HepG2 (cell line): ENCODE data around the gene HDAC10. TPM values are rescaled to one million over a fixed set of nuclear protein-coding genes. Genes with fewer than 3 reads are reported as not detected.

Source experiments
- FOXC1 ChIP-seq: sonication (generic); formaldehyde crosslinking; IDR thresholded peaks from 2 replicates; pipeline ENCODE4 v1.8.0; 2022; ENCODE audit warnings: mild to moderate bottlenecking, missing genetic modification reagents, borderline replicate concordance
- HES4 ChIP-seq: sonication (generic); formaldehyde crosslinking; IDR thresholded peaks from 2 replicates; pipeline ENCODE4 v1.9.0; 2021; ENCODE audit warnings: mild to moderate bottlenecking, missing genetic modification reagents, borderline replicate concordance
- HNF4G ChIP-seq, 2 experiments: sonication (generic) in 1 of 2; formaldehyde crosslinking in 1 of 2; IDR thresholded peaks; 2 replicates each; pipeline versions ENCODE4 v1.4.0 to v1.6.1; 2011 to 2020; ENCODE audit warnings: borderline replicate concordance in 2 of 2, low read depth in 2 of 2, mild to moderate bottlenecking in 2 of 2, low read length in 1 of 2, missing genetic modification reagents in 1 of 2, moderate library complexity in 1 of 2
- KLF9 ChIP-seq: IDR thresholded peaks from 2 replicates; pipeline ENCODE4 v1.6.1; 2016; ENCODE audit warnings: low read depth
- NFIC ChIP-seq: IDR thresholded peaks from 2 replicates; pipeline ENCODE4 v1.6.1; 2012; ENCODE audit warnings: mild to moderate bottlenecking, low read length, inconsistent platforms
- POLR2AphosphoS5 ChIP-seq: IDR thresholded peaks from 2 replicates; pipeline ENCODE4 v1.6.1; 2012; ENCODE audit warnings: low read depth, low read length
- SAP130 ChIP-seq: IDR thresholded peaks from 2 replicates; pipeline ENCODE4 v1.6.1; 2016; ENCODE audit warnings: low read depth
- SIN3B ChIP-seq: fragments of 150-350 bp; IDR thresholded peaks from 2 replicates; pipeline ENCODE4 v1.6.1; 2014; ENCODE audit warnings: low read length
- SRSF9 ChIP-seq: fragments of 200-400 bp; formaldehyde crosslinking; IDR thresholded peaks from 2 replicates; pipeline ENCODE4 v1.6.1; 2018; ENCODE audit warnings: borderline replicate concordance, mild to moderate bottlenecking, low read depth, low read length; ENCODE audit not compliant: insufficient read depth, poor library complexity, severe bottlenecking
- ZFP90 ChIP-seq: sonication (generic); formaldehyde crosslinking; IDR thresholded peaks from 2 replicates; pipeline ENCODE4 v1.8.0; 2022; ENCODE audit warnings: missing genetic modification reagents, mild to moderate bottlenecking, inconsistent platforms, borderline replicate concordance
- polyA plus RNA-seq, 8 experiments: library from polyadenylated mRNA; depleted of rRNA in 3 of 8; stranded (reverse) in 7 of 8; unstranded in 1 of 8; fragments of >200 nt; fragmentation: Illumina TruSeq in 4 of 8; extraction: Trizol in 4 of 8; gene quantifications; 2 replicates each; pipeline versions ENCODE4 v1.2.1 to v1.2.3, GENCODE V29; 2011 to 2016; ENCODE audit warnings: low read depth in 4 of 8, missing spikeins in 1 of 8, mixed read lengths in 1 of 8; ENCODE audit not compliant: insufficient read depth in 1 of 8
- total RNA-seq, 5 experiments: library from RNA; depleted of rRNA; stranded (reverse); fragments of >200 nt; fragmentation: Illumina TruSeq; extraction: Trizol; gene quantifications; 2 replicates each; pipeline ENCODE4 v1.2.3, GENCODE V29; 2016; ENCODE audit warnings: low read depth in 1 of 5
- TF ChIP-seq, protein P1 (sequence below): sonication (generic); formaldehyde crosslinking; IDR thresholded peaks from 2 replicates; pipeline ENCODE4 v1.8.1; 2023; ENCODE audit warnings: mild to moderate bottlenecking, inconsistent platforms, moderate library complexity, missing genetic modification reagents, borderline replicate concordance
- TF ChIP-seq, protein P2 (sequence below): sonication (generic); formaldehyde crosslinking; IDR thresholded peaks from 2 replicates; pipeline ENCODE4 v1.5.0; 2020; ENCODE audit warnings: missing genetic modification reagents, mild to moderate bottlenecking, borderline replicate concordance
- TF ChIP-seq, protein P3 (sequence below): sonication (generic); formaldehyde crosslinking; IDR thresholded peaks from 2 replicates; pipeline ENCODE4 v1.8.1; 2022; ENCODE audit warnings: low read depth, mild to moderate bottlenecking, missing genetic modification reagents
- TF ChIP-seq, protein P4 (sequence below): sonication (generic); formaldehyde crosslinking; IDR thresholded peaks from 2 replicates; pipeline ENCODE4 v1.5.0; 2020; ENCODE audit warnings: missing genetic modification reagents
- TF ChIP-seq, protein P5 (sequence below): sonication (generic); formaldehyde crosslinking; IDR thresholded peaks from 2 replicates; pipeline ENCODE4 v1.4.0; 2020; ENCODE audit warnings: missing genetic modification reagents
- TF ChIP-seq, protein P6 (sequence below): IDR thresholded peaks from 2 replicates; pipeline ENCODE4 v1.6.1; 2016; ENCODE audit warnings: low read depth, borderline replicate concordance

HDAC10 gene
- total and polyA plus RNA-seq, 2 of the 13 experiments (the other 11 are each of a cell fraction or from before 2014, with no cell fraction given), result 13.9 to 14.9 TPM

DNA sequence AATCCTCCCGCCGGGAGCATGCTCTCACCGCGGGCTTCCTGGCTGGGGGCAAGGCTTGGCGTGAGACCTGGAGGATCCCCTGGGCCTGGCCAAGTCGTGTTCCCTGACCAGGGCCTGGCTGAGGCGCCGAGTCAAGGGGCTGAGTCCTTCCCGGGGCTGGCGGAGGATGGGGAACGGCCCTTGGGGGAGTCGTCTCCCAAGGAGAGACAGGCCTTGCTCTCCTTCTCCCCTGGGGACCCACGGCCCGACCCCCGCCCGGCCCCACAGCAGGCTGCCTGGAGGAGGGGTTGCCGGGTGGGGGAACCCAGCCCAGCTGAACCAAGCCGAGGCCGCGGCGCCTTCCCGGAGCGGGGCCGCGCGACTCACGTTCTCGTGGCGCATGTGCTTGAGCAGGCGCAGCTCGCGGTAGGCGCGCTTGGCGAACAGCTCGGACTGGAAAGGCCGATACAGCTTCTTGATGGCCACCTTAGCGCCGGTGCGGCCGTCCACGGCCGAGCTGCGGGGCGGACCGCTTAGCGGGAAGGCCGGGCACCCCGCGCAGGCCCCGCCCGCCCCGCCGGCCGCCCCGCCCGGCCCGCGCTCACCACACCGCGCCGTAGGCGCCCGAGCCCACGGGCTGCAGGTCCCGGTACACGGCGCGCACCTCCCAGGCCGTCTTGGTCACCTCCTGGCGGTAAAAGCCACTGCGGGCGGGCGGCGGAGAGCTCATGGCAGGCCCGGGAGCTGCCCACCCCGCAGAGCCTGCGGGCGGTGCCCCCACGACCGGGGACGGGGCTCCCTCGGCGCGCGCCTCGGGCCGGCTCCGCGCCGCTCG lies 9.9 kb upstream of the HDAC10 start (continued):
- TF ChIP-seq POLR2AphosphoS5, result no peak
- no peak for TF ChIP-seq NFIC
- no peak; the same call in 1 of the 2 replicates for TF ChIP-seq HES4 (CRISPR knock-in tag)
- TF ChIP-seq ZFP90 (CRISPR knock-in tag), result no peak
- TF ChIP-seq, protein P1, sequence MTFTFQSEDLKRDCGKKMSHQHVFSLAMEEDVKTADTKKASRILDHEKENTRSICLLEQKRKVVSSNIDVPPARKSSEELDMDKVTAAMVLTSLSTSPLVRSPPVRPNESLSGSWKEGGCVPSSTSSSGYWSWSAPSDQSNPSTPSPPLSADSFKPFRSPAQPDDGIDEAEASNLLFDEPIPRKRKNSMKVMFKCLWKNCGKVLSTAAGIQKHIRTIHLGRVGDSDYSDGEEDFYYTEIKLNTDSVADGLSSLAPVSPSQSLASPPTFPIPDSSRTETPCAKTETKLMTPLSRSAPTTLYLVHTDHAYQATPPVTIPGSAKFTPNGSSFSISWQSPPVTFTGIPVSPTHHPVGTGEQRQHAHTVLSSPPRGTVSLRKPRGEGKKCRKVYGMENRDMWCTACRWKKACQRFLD (CRISPR knock-in tag), result no peak
- TF ChIP-seq KLF9 (CRISPR knock-in tag), result no peak
- TF ChIP-seq, protein P2, sequence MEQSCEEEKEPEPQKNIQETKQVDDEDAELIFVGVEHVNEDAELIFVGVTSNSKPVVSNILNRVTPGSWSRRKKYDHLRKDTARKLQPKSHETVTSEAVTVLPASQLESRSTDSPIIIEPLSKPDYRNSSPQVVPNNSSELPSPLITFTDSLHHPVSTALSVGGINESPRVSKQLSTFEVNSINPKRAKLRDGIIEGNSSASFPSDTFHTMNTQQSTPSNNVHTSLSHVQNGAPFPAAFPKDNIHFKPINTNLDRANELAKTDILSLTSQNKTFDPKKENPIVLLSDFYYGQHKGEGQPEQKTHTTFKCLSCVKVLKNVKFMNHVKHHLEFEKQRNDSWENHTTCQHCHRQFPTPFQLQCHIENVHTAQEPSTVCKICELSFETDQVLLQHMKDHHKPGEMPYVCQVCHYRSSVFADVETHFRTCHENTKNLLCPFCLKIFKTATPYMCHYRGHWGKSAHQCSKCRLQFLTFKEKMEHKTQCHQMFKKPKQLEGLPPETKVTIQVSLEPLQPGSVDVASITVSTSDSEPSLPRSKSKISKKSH, result peak; percentile 63; the same call in 1 of the 2 replicates
- TF ChIP-seq HNF4G (IDR thresholded peaks at IDR 0.05; ENCODE audit: borderline replicate concordance, low read depth, low read length), result no peak
- no peak for TF ChIP-seq HNF4G (CRISPR knock-in tag; IDR thresholded peaks at IDR 0.05; ENCODE audit: borderline replicate concordance, low read depth)
- no peak for TF ChIP-seq SRSF9
- peak; percentile 55 for TF ChIP-seq SAP130 (CRISPR knock-in tag)
- 0 out of 2 replicates have a peak, but pooled peaks have one; percentile 44 for TF ChIP-seq FOXC1 (CRISPR knock-in tag)
- TF ChIP-seq, protein P3, sequence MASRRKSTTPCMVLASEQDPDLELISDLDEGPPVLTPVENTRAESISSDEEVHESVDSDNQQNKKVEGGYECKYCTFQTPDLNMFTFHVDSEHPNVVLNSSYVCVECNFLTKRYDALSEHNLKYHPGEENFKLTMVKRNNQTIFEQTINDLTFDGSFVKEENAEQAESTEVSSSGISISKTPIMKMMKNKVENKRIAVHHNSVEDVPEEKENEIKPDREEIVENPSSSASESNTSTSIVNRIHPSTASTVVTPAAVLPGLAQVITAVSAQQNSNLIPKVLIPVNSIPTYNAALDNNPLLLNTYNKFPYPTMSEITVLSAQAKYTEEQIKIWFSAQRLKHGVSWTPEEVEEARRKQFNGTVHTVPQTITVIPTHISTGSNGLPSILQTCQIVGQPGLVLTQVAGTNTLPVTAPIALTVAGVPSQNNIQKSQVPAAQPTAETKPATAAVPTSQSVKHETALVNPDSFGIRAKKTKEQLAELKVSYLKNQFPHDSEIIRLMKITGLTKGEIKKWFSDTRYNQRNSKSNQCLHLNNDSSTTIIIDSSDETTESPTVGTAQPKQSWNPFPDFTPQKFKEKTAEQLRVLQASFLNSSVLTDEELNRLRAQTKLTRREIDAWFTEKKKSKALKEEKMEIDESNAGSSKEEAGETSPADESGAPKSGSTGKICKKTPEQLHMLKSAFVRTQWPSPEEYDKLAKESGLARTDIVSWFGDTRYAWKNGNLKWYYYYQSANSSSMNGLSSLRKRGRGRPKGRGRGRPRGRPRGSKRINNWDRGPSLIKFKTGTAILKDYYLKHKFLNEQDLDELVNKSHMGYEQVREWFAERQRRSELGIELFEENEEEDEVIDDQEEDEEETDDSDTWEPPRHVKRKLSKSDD (CRISPR knock-in tag), result no peak
- no peak for TF ChIP-seq SIN3B
- TF ChIP-seq, protein P4, sequence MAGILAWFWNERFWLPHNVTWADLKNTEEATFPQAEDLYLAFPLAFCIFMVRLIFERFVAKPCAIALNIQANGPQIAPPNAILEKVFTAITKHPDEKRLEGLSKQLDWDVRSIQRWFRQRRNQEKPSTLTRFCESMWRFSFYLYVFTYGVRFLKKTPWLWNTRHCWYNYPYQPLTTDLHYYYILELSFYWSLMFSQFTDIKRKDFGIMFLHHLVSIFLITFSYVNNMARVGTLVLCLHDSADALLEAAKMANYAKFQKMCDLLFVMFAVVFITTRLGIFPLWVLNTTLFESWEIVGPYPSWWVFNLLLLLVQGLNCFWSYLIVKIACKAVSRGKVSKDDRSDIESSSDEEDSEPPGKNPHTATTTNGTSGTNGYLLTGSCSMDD (CRISPR knock-in tag), result no peak
- TF ChIP-seq, protein P5, sequence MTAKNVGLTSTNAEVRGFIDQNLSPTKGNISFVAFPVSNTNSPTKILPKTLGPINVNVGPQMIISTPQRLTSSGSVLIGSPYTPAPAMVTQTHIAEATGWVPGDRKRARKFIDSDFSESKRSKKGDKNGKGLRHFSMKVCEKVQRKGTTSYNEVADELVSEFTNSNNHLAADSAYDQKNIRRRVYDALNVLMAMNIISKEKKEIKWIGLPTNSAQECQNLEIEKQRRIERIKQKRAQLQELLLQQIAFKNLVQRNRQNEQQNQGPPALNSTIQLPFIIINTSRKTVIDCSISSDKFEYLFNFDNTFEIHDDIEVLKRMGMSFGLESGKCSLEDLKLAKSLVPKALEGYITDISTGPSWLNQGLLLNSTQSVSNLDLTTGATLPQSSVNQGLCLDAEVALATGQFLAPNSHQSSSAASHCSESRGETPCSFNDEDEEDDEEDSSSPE (CRISPR knock-in tag), result peak; percentile 42; the same call in 1 of the 2 replicates
- TF ChIP-seq, protein P6, sequence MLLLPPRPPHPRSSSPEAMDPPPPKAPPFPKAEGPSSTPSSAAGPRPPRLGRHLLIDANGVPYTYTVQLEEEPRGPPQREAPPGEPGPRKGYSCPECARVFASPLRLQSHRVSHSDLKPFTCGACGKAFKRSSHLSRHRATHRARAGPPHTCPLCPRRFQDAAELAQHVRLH (CRISPR knock-in tag), result no peak
